Activated CD4-positive, alpha-beta T cell treated with anti-CD3 and anti-CD28 coated beads, Interleukin-2, amount 10 ng/mL, durations not matched to agents 24 days and 14 days (primary cell): ENCODE results near the gene ATP1A4. TPM values are rescaled to one million over a fixed set of nuclear protein-coding genes. Genes with fewer than 3 reads are reported as not detected.

Source experiments
- total RNA-seq: library from RNA; stranded (reverse); gene quantifications from 2 replicates; pipeline ENCODE4 v1.2.3, GENCODE V29; 2022

ATP1A4 gene
- total RNA-seq, 1 donor from 2014 or later: not detected

Other genes with a start within 250 kb of the ATP1A4 start
- gene TAGLN2, start 226.1 kb upstream of the ATP1A4 start, total RNA-seq: 488 and 517 TPM in 2 replicates
- not detected in 2 replicates for gene IGSF9, start 206.0 kb upstream of the ATP1A4 start, total RNA-seq
- gene SLAMF9, start 197.4 kb upstream of the ATP1A4 start, total RNA-seq: not detected in 2 replicates
- gene PIGM, start 119.6 kb upstream of the ATP1A4 start, total RNA-seq: 5.5 and 5.8 TPM in 2 replicates
- not detected in 2 replicates for gene KCNJ10, start 81.4 kb upstream of the ATP1A4 start, total RNA-seq
- gene KCNJ9, start 70.1 kb upstream of the ATP1A4 start, total RNA-seq: not detected in 2 replicates
- 25.3 and 26.7 TPM in 2 replicates for gene IGSF8, start 53.0 kb upstream of the ATP1A4 start, total RNA-seq
- gene ATP1A2, start 35.8 kb upstream of the ATP1A4 start, total RNA-seq: not detected in 2 replicates
- gene CASQ1, start 39.0 kb downstream of the ATP1A4 start, total RNA-seq: not detected in 2 replicates
- gene PEA15, start 53.8 kb downstream of the ATP1A4 start, total RNA-seq: 70.2 and 70.9 TPM in 2 replicates
- 117 and 121 TPM in 2 replicates for gene DCAF8, start 110.9 kb downstream of the ATP1A4 start, total RNA-seq
- 51.8 and 60.2 TPM in 2 replicates for gene PEX19, start 133.5 kb downstream of the ATP1A4 start, total RNA-seq
- gene COPA, start 191.6 kb downstream of the ATP1A4 start, total RNA-seq: 116 and 125 TPM in 2 replicates
- gene NCSTN, start 191.8 kb downstream of the ATP1A4 start, total RNA-seq: 73.6 and 81.1 TPM in 2 replicates
- gene NHLH1, start 215.5 kb downstream of the ATP1A4 start, total RNA-seq: 0.40 and 0.54 TPM in 2 replicates
- 0.02 and 0.05 TPM in 2 replicates for gene VANGL2, start 249.0 kb downstream of the ATP1A4 start, total RNA-seq